Measurements from ENCODE around the gene ADH7.

DNA sequence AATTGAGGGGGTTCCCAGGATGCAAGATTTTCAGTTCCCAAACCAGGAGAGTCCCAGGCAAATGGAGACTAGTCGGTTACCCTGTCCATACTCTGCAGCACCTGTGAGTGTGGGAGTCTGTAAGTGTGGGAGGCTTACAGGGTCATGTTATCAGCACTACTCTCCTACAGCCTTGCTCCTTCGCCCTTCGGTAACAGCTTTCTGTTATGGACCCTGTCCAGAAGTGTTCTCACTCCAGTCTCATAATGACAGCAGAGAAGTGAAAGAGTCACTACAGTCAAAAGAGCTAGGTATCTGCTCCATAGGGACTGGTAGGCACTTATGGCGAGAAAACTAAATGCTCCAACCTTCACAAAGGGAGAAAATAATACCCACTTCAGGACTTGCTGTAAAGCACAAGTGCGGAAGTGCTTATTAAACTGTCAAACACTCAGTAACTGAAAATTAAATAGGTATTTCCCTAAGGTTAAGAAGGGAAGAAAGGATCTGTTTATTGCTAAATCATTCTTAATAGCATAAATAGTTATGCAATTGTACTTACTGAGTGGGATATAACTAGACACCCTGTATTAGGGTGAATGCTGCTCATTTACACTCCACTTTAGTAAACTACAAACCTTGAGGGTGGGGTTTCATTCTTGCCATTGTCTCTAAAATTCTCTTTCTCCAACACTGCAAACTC is 2.7 kb upstream of the ADH7 start:
- TF ChIP-seq, protein P1, sequence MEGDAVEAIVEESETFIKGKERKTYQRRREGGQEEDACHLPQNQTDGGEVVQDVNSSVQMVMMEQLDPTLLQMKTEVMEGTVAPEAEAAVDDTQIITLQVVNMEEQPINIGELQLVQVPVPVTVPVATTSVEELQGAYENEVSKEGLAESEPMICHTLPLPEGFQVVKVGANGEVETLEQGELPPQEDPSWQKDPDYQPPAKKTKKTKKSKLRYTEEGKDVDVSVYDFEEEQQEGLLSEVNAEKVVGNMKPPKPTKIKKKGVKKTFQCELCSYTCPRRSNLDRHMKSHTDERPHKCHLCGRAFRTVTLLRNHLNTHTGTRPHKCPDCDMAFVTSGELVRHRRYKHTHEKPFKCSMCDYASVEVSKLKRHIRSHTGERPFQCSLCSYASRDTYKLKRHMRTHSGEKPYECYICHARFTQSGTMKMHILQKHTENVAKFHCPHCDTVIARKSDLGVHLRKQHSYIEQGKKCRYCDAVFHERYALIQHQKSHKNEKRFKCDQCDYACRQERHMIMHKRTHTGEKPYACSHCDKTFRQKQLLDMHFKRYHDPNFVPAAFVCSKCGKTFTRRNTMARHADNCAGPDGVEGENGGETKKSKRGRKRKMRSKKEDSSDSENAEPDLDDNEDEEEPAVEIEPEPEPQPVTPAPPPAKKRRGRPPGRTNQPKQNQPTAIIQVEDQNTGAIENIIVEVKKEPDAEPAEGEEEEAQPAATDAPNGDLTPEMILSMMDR (conservative IDR thresholded peaks at IDR 0.05; ENCODE audit: low read depth, low read length) = no peak
- no peak for TF ChIP-seq EZH2 (IDR thresholded peaks at IDR 0.05; ENCODE audit: borderline replicate concordance, low read depth, low read length, poor library complexity, severe bottlenecking)

All from A673 (cell line).